ENCODE measurements around the gene ADCY5. TPM values are rescaled to one million over a fixed set of nuclear protein-coding genes. Genes with fewer than 3 reads are reported as not detected.

Gene ADCY5
- total RNA-seq (2022; extraction: Qiagen RNA extraction): 0.39 to 0.88 TPM (median 0.61 TPM) in 5 replicates

DNA sequence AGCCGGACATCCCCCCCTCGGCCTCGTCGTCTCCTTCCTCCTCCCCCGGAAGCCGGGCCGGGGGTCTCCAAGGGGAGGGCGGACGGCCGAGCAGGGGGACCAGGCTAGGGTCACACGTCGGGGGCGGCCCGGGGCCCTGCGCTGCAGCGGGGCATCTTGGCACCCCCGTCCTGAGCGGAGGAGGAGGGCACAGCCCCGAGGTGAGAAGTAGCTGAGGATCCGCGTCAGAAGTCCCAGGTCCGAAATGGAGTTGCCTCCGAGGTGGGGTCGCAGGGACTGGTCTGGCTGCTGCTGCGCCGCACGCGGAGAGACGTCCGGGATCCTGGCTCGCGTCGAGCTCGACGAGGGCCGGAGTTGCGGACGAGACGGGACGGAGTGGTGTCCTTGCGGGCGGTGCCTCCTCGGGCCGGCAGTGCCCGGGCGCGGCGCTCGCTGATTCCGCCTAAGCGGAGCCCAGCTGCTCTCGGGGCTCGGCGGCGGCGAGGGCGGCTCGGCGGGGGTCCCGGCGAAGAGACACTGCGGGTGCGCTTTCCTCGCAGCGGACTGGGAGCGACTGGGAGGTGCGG, at the start of gene ADCY5:
Gene ADCY5 (minus strand): TSS at position 555 of the 566 bp plus-strand sequence. CDS start 545 bp downstream, at position 10.

Other genes starting within 250 kb of the ADCY5 start
- 17.7 to 21.5 TPM (median 18.7 TPM) in 5 replicates for gene SEC22A, start 247.1 kb downstream of the ADCY5 start, total RNA-seq (2022; extraction: Qiagen RNA extraction)
- gene HACD2, start 136.0 kb upstream of the ADCY5 start, total RNA-seq (2022; extraction: Qiagen RNA extraction): 27.7 to 33.9 TPM (median 31.4 TPM) in 5 replicates

Measured in A549 treated with AZD2906 at 1 μM for 4 hours (cell line).